ENCODE results near the gene IMPDH1.

- TF ChIP-seq POLR2A (IDR thresholded peaks at IDR 0.05; ENCODE audit: low read depth) (no peak), CTCF (IDR thresholded peaks at IDR 0.05) (no peak)
Observed at GRCh38 chr7:128400566-128400965, 9.2 kb downstream of the IMPDH1 start.

Data from esophagus muscularis mucosa (tissue), 3 donors.